BE2C (cell line): ENCODE data around the gene PGAM1.

Source experiments
- DNase-seq: peaks from one replicate; pipeline ENCODE4 v3.0.0-alpha.2; 2020
- H3K27me3 ChIP-seq: fragments of 250-450 bp; sonication (Bioruptor Pico); 2 replicates; pipeline ENCODE4 v1.5.1; 2020; ENCODE audit warnings: mild to moderate bottlenecking
- H3K36me3 ChIP-seq: fragments of 250-450 bp; sonication (Bioruptor Pico); 2 replicates; pipeline ENCODE4 v1.5.1; 2020; ENCODE audit warnings: mild to moderate bottlenecking
- H3K4me1 ChIP-seq: fragments of 250-450 bp; sonication (Bioruptor Pico); 2 replicates; pipeline ENCODE4 v1.5.1; 2020
- H3K4me3 ChIP-seq: 2 replicates; pipeline ENCODE4 v1.5.1; 2011; ENCODE audit warnings: low read depth, low read length
- H3K9me3 ChIP-seq: fragments of 250-450 bp; sonication (Bioruptor Pico); 2 replicates; pipeline ENCODE4 v1.5.1; 2020
- CTCF ChIP-seq: IDR thresholded peaks from 2 replicates; pipeline ENCODE4 v1.5.1; 2012; ENCODE audit warnings: mild to moderate bottlenecking, low read depth, low read length

Gene PGAM1

GRCh38 chr10:97383159-97383558, 42.8 kb upstream of the PGAM1 start:
- Histone ChIP-seq H3K9me3 (no peaks in the 10 kb centered on the region), H3K27me3 (no peaks in the 10 kb centered on the region), H3K4me3 (no peak overlapping the region), H3K4me1 (no peaks in the 10 kb centered on the region), H3K36me3 (peaks cover 39% of the 10 kb centered on the region)
- no peak for DNase-seq
- no peak for TF ChIP-seq CTCF

GRCh38 chr10:97384156-97384555, 41.8 kb upstream of the PGAM1 start:
- H3K36me3 ChIP-seq, result peaks cover 37% of the 10 kb centered on the region
- H3K4me1 ChIP-seq, result no peaks in the 10 kb centered on the region
- no peaks in the 10 kb centered on the region for H3K27me3 ChIP-seq
- no peak for TF ChIP-seq CTCF
- no peaks in the 10 kb centered on the region for H3K9me3 ChIP-seq
- no peak overlapping the region for H3K4me3 ChIP-seq
- DNase-seq, result no peak

- Histone ChIP-seq H3K4me1 (no peaks in the 10 kb centered on the region), H3K9me3 (no peaks in the 10 kb centered on the region), H3K36me3 (peaks cover 37% of the 10 kb centered on the region), H3K27me3 (no peaks in the 10 kb centered on the region), H3K4me3 (no peak overlapping the region)
- DNase-seq, result no peak
- no peak for TF ChIP-seq CTCF
These were observed 41.4 kb upstream of the PGAM1 start for GRCh38 chr10:97384641-97385040.

- Histone ChIP-seq H3K36me3 (peaks cover 37% of the 10 kb centered on the region), H3K27me3 (no peaks in the 10 kb centered on the region), H3K4me1 (no peaks in the 10 kb centered on the region), H3K9me3 (no peaks in the 10 kb centered on the region), H3K4me3 (no peak overlapping the region)
- no peak for DNase-seq
- TF ChIP-seq CTCF, result no peak
These were observed 40.4 kb upstream of the PGAM1 start for GRCh38 chr10:97385565-97385964.

GRCh38 chr10:97388152-97388551, 37.8 kb upstream of the PGAM1 start:
- Histone ChIP-seq H3K36me3 (peaks cover 33% of the 10 kb centered on the region), H3K27me3 (no peaks in the 10 kb centered on the region), H3K4me1 (no peaks in the 10 kb centered on the region), H3K9me3 (no peaks in the 10 kb centered on the region), H3K4me3 (no peak overlapping the region)
- no peak for TF ChIP-seq CTCF
- DNase-seq, result no peak

GRCh38 chr10:97390091-97390490, 35.9 kb upstream of the PGAM1 start:
- TF ChIP-seq CTCF, result no peak
- peaks cover 50% of the 10 kb centered on the region for H3K36me3 ChIP-seq
- no peak overlapping the region for H3K4me3 ChIP-seq
- no peaks in the 10 kb centered on the region for H3K9me3 ChIP-seq
- H3K4me1 ChIP-seq, result no peaks in the 10 kb centered on the region
- H3K27me3 ChIP-seq, result no peaks in the 10 kb centered on the region
- no peak for DNase-seq
